Thoracic aorta (tissue), 2 donors: ENCODE results near the gene LYST. TPM values are rescaled to one million over a fixed set of nuclear protein-coding genes. Genes with fewer than 3 reads are reported as not detected.
"Not testable (repeated sequence)": the region's sequence is repeated elsewhere in the genome, so short reads cannot be mapped to it uniquely, and the experiment has no call there.

ENCODE experiments used
- ATAC-seq: fragments of 150-250 bp; one replicate; pipeline ENCODE4 v1.8.0; 2017; ENCODE audit warnings: low read depth; ENCODE audit not compliant: insufficient number of reproducible peaks, low FRiP score
- DNase-seq: peaks from one replicate; pipeline ENCODE4 v3.0.0-alpha.2; 2020; ENCODE audit warnings: low spot score
- H3K27ac ChIP-seq, 2 donors: fragments of 200-600 bp; sonication (generic); 1 replicate in 1 of 2; 2 replicates in 1 of 2; pipeline ENCODE4 v1.5.1; 2016; ENCODE audit warnings: mild to moderate bottlenecking in 2 of 2, moderate library complexity in 2 of 2
- H3K27me3 ChIP-seq: fragments of 200-600 bp; sonication (generic); replicated peaks from 2 replicates; pipeline ENCODE4 v1.6.0; 2016; ENCODE audit warnings: mild to moderate bottlenecking; ENCODE audit not compliant: insufficient read depth
- H3K36me3 ChIP-seq: fragments of 200-600 bp; sonication (generic); one replicate; pipeline ENCODE4 v1.5.1; 2016
- H3K4me1 ChIP-seq, 2 donors: fragments of 200-600 bp; sonication (generic); 1 replicate in 1 of 2; 2 replicates in 1 of 2; pipeline versions ENCODE4 v1.5.1 to v1.6.0; 2016; ENCODE audit warnings: low read depth in 2 of 2, mild to moderate bottlenecking in 1 of 2; ENCODE audit not compliant: control insufficient read depth in 1 of 2
- H3K4me3 ChIP-seq: fragments of 200-600 bp; sonication (generic); 2 replicates; pipeline ENCODE4 v1.5.1; 2016; ENCODE audit warnings: mild to moderate bottlenecking
- H3K9me3 ChIP-seq: fragments of 200-600 bp; sonication (generic); 2 replicates; pipeline ENCODE4 v1.5.1; 2016
- CTCF ChIP-seq: fragments of 200-600 bp; sonication (generic); IDR thresholded peaks from one replicate; pipeline ENCODE4 v1.5.1; 2019; ENCODE audit warnings: antibody characterized with exemption
- total RNA-seq, 2 donors: library from RNA; depleted of rRNA; stranded (reverse); fragments of >200 nt; gene quantifications; one replicate each; pipeline versions ENCODE4 v1.1.0 to v1.2.3, GENCODE V29; 2016

LYST gene
- total RNA-seq, 2 donors from 2014 or later = 32.5 to 32.8 TPM

DNA sequence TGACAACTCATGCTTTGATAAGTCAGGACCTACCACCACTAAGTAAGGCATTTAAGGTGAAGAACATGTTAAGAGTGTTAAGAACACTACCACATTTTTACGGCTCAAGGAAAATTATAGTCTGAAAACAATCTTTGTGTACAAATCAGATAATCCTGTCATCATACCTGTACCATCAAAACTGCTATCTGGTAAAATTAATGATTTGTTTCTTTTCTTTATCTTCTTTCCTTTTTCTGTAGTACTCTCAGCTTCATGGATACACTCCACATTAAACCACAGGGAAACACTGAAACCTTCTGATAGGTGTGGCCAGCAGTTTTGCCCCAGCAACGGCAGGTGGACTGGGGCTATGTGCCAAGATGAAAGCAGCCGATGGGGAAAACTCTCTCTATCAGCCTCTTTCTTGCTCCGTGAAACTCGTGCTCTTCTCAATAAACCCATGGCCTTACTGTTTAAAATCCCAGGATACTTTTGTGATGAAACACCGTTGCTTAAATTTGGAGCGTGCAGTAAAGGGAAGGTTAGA, 75.1 kb downstream of the LYST start:
- H3K4me3 ChIP-seq = no peak overlapping the region
- no peak for TF ChIP-seq CTCF
- ATAC-seq (no peak), DNase-seq (no peak)
- H3K4me1 ChIP-seq = no peaks in the 10 kb centered on the region
- H3K9me3 ChIP-seq = no peaks in the 10 kb centered on the region
- H3K27ac ChIP-seq = no peak overlapping the region
- H3K36me3 ChIP-seq = peaks cover 3% of the 10 kb centered on the region
- no peaks in the 10 kb centered on the region for H3K27me3 ChIP-seq

GRCh38 chr1:235790123-235790522, 76.6 kb downstream of the LYST start:
- Histone ChIP-seq H3K4me1 (no peaks in the 10 kb centered on the region), H3K36me3 (no peaks in the 10 kb centered on the region), H3K27ac (no peak overlapping the region), H3K9me3 (no peaks in the 10 kb centered on the region), H3K27me3 (no peaks in the 10 kb centered on the region), H3K4me3 (no peak overlapping the region)
- DNase-seq = no peak
- no peak for ATAC-seq
- TF ChIP-seq CTCF = no peak

DNA sequence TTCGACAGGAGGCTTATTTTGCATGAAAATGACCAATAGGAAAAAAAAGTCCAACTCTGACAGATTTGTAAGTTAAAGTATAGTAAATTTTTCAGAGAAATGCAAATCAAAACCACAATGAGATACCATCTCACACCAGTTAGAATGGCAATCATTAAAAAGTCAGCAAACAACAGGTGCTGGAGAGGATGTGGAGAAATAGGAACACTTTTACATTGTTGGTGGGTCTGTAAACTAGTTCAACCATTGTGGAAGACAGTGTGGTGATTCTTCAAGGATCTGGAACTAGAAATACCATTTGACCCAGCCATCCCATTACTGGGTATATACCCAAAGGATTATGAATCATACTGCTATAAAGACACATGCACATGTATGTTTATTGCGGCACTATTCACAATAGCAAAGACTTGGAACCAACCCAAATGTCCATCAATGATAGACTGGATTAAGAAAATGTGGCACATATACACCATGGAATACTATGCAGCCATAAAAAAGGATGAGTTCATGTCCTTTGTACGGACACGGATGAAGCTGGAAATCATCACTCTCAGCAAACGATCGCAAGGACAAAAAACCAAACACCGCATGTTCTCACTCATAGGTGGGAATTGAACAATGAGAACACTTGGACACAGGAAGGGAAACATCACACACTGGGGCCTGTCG, 80.3 kb downstream of the LYST start:
- H3K36me3 ChIP-seq, ATAC-seq: not testable (repeated sequence)

GRCh38 chr1:235784950-235785349, 81.8 kb downstream of the LYST start:
- Histone ChIP-seq H3K27ac (no peak overlapping the region), H3K9me3 (no peaks in the 10 kb centered on the region), H3K4me3 (no peak overlapping the region), H3K4me1 (no peaks in the 10 kb centered on the region), H3K27me3 (no peaks in the 10 kb centered on the region), H3K36me3 (no peaks in the 10 kb centered on the region)
- TF ChIP-seq CTCF = no peak
- ATAC-seq = no peak
- no peak for DNase-seq

More for the DNA sequence above, 80.3 kb downstream of the LYST start:
- not testable (repeated sequence) for H3K27me3 ChIP-seq, H3K4me3 ChIP-seq, H3K27ac ChIP-seq, H3K4me1 ChIP-seq, H3K9me3 ChIP-seq, DNase-seq

DNA sequence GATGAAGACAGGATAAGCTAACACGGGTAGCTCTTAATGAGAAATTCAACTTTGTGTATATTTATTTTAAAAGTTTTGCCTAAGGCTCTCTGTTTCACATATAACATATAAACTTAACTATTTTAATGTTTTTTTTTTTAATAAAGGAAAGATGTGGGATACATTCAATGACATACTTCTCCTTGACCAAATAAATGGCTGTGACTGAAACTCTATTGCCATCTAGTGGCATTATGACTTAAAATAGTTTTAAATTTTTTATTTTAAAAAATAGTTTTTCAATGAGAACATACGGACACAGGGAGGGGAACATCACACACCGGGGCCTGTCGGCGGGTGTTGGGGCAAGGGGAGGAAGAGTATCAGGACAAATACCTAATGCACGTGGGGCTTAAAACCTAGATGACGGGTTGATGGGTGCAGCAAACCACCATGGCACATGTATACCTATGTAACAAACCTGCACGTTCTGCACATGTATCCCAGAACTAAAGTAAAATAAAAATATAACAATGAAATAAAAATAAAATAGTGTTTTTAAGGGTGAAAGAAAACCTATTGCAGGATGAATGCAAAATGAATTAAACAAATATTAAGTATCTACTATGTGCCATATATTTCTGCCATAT, 83.4 kb downstream of the LYST start:
- no peak for DNase-seq
- no peak for ATAC-seq
- Histone ChIP-seq H3K36me3 (no peaks in the 10 kb centered on the region), H3K27ac (no peak overlapping the region), H3K4me3 (no peak overlapping the region), H3K4me1 (no peaks in the 10 kb centered on the region), H3K27me3 (no peaks in the 10 kb centered on the region), H3K9me3 (no peaks in the 10 kb centered on the region)
- TF ChIP-seq CTCF = peak; percentile 37
